Heart left ventricle (tissue), 16 donors: ENCODE measurements around the gene GUCY2C. TPM values are rescaled to one million over a fixed set of nuclear protein-coding genes. Genes with fewer than 3 reads are reported as not detected.

Experiments used
- ATAC-seq, 4 donors: fragments of 200-7000 bp; cut with Tn5 transposase; one replicate each; pipeline ENCODE4 v1.9.1; 2020 to 2022; ENCODE audit warnings: moderate library complexity in 4 of 4, mild to moderate bottlenecking in 3 of 4, moderate number of reproducible peaks in 1 of 4
- DNase-seq, 5 donors: peaks; one replicate each; pipeline ENCODE4 v3.0.0-alpha.2; 2020
- H3K27ac ChIP-seq, 12 donors: fragments of 200-600 bp; sonication (generic) in 4 of 12; one replicate each; pipeline versions ENCODE4 v1.5.0 to v1.8.0; 2016 to 2022; ENCODE audit warnings: mild to moderate bottlenecking in 2 of 12
- H3K27me3 ChIP-seq, 9 donors: fragments of 200-600 bp; sonication (generic) in 2 of 9; one replicate each; pipeline versions ENCODE4 v1.5.1 to v1.8.0; 2016 to 2022; ENCODE audit warnings: mild to moderate bottlenecking in 3 of 9
- H3K36me3 ChIP-seq, 9 donors: fragments of 200-600 bp; sonication (generic) in 2 of 9; one replicate each; pipeline versions ENCODE4 v1.5.0 to v1.8.0; 2018 to 2022; ENCODE audit warnings: mild to moderate bottlenecking in 2 of 9
- H3K4me1 ChIP-seq, 12 donors: fragments of 200-600 bp; sonication (generic) in 4 of 12; one replicate each; pipeline versions ENCODE4 v1.5.0 to v1.8.0; 2016 to 2022; ENCODE audit warnings: mild to moderate bottlenecking in 3 of 12
- H3K4me3 ChIP-seq, 12 donors: fragments of 200-600 bp; sonication (generic) in 4 of 12; one replicate each; pipeline versions ENCODE4 v1.5.0 to v1.8.0; 2017 to 2022; ENCODE audit warnings: mild to moderate bottlenecking in 9 of 12, moderate library complexity in 4 of 12
- H3K9me3 ChIP-seq, 12 donors: fragments of 200-600 bp; sonication (generic) in 4 of 12; one replicate each; pipeline versions ENCODE4 v1.5.0 to v1.8.0; 2016 to 2022; ENCODE audit warnings: mild to moderate bottlenecking in 1 of 12
- CTCF ChIP-seq, 12 donors: fragments of 200-600 bp; sonication (generic) in 4 of 12; IDR thresholded peaks; one replicate each; pipeline versions ENCODE4 v1.5.0 to v1.8.0; 2018 to 2022; ENCODE audit warnings: antibody characterized with exemption in 12 of 12, mild to moderate bottlenecking in 5 of 12
- POLR2A ChIP-seq, 2 donors: fragments of 450-650 bp; IDR thresholded peaks; one replicate each; pipeline ENCODE4 v1.6.1; 2017; ENCODE audit warnings: antibody characterized with exemption in 2 of 2, mild to moderate bottlenecking in 2 of 2, moderate library complexity in 2 of 2
- WGBS, 4 donors: extraction: QIAGEN DNeasy Blood & Tissue Kit in 2 of 4; methylation state at CpG; one replicate each; pipeline versions ENCODE4 v1.1.5 to v1.1.7; 2013 to 2018; 5-methylcytosine and 5-hydroxymethylcytosine counted together
- intact Hi-C, 10 donors: fragments of 100-400 bp; cut with DNase I; formaldehyde crosslinking; loops; one replicate each; pipeline versions ENCODE4 v1.11.1 to v1.14.2; 2022
- polyA plus RNA-seq, 2 donors: library from polyadenylated mRNA; stranded (reverse); fragments of 200-250 nt; gene quantifications; one replicate each; pipeline ENCODE4 v1.2.3, GENCODE V29; 2013
- total RNA-seq, 9 donors: library from RNA; depleted of rRNA in 2 of 9; stranded (reverse); fragments of >200 nt in 2 of 9; fragmentation: NEBNext Ultra II Directional in 3 of 9; extraction: Animal tissue kit (Norgen Biotek cat#: 25700) in 3 of 9; gene quantifications; one replicate each; pipeline versions ENCODE4 v1.1.0 to v1.2.4, GENCODE V29; 2016 to 2023
- donor health status: ischemic (EF 13 %, LVEDD 7.1; RV severe dilation, severe dysfunction).
- donor health status: healthy with polysubstance abuse.
- donor health status: DM: no; HTN: yes; CAD: no.
- donor health status: DM: no; HTN: no; CAD: no.
- donor health status: ischemic (EF 25% LVEDD 6.9; RV normal size, moderate dysfunction).
- donor health status: ischemic (EF 25% LVEDD 5.7; RV mildly dilated, moderate dysfunction).
- donor health status: healthy.
- donor health status: DM: yes; HTN: yes; CAD: no.
- donor health status: ischemic (EF 35%, LVEDD 5.7; RV mildly dilated, moderate dysfunction).
- donor health status: nonischemic (EF 11% LVEDD 7.7; RV severe dilation, severe dysfunction).
- donor health status: DM: yes; HTN: yes; CAD: no.
- donor health status: PGD.
- donor health status: ischemic (EF 29% LVEDD 5.4; RV normal size, mild dysfunction).
- donor health status: nonischemic (EF 23%, LVEDD 6.1; RV moderate dilation, normal function).

GUCY2C gene
- total and polyA plus RNA-seq, 11 donors, result 0.03 to 0.15 TPM; not detected in 9

GRCh38 chr12:14656846-14657245 lies 39.6 kb downstream of the GUCY2C start:
- intact Hi-C loops, result no loop called here
- no peaks in the 10 kb centered on the region for H3K36me3 ChIP-seq
- ATAC-seq, result no peak
- no peaks in the 10 kb centered on the region for H3K9me3 ChIP-seq
- H3K27me3 ChIP-seq, result no peaks in the 10 kb centered on the region
- H3K4me3 ChIP-seq, result no peak overlapping the region
- TF ChIP-seq CTCF (IDR thresholded peaks at IDR 0.05), result no peak
- TF ChIP-seq POLR2A (IDR thresholded peaks at IDR 0.05), result no peak
- no peaks in the 10 kb centered on the region for H3K4me1 ChIP-seq
- 90 to 95% (median 90%) methylated on average over 9 of the region's 9 CpGs for WGBS, 4 donors
- H3K27ac ChIP-seq, result no peak overlapping the region
- DNase-seq, result no peak

- Histone ChIP-seq H3K27me3 (no peaks in the 10 kb centered on the region), H3K4me3 (no peak overlapping the region), H3K9me3 (no peaks in the 10 kb centered on the region), H3K36me3 (no peaks in the 10 kb centered on the region), H3K27ac (no peak overlapping the region), H3K4me1 (no peaks in the 10 kb centered on the region)
- no peak for DNase-seq
- intact Hi-C loops, result no loop called here
- ATAC-seq, result no peak
- TF ChIP-seq CTCF (IDR thresholded peaks at IDR 0.05) (no peak), POLR2A (IDR thresholded peaks at IDR 0.05) (no peak)
- WGBS, 4 donors, result 87 to 100% (median 94%) methylated on average over 1 of the region's 1 CpG
Observed at GRCh38 chr12:14655284-14655683, 41.1 kb downstream of the GUCY2C start.

- Histone ChIP-seq H3K36me3 (no peaks in the 10 kb centered on the region), H3K27ac (no peak overlapping the region), H3K27me3 (no peaks in the 10 kb centered on the region), H3K4me1 (no peaks in the 10 kb centered on the region), H3K9me3 (no peaks in the 10 kb centered on the region), H3K4me3 (no peak overlapping the region)
- ATAC-seq, result no peak
- TF ChIP-seq POLR2A (IDR thresholded peaks at IDR 0.05) (no peak), CTCF (IDR thresholded peaks at IDR 0.05) (no peak)
- intact Hi-C loops, result no loop called here
- DNase-seq, result no peak
Observed at GRCh38 chr12:14654842-14655241, 41.6 kb downstream of the GUCY2C start.

- 87 to 93% (median 89%) methylated on average over 4 of the region's 4 CpGs for WGBS, 4 donors
- Histone ChIP-seq H3K4me1 (no peaks in the 10 kb centered on the region), H3K36me3 (no peaks in the 10 kb centered on the region), H3K27ac (no peak overlapping the region), H3K27me3 (no peaks in the 10 kb centered on the region), H3K4me3 (no peak overlapping the region), H3K9me3 (no peaks in the 10 kb centered on the region)
- ATAC-seq, result no peak
- intact Hi-C loops, result no loop called here
- TF ChIP-seq POLR2A (IDR thresholded peaks at IDR 0.05) (no peak), CTCF (IDR thresholded peaks at IDR 0.05) (no peak)
- no peak for DNase-seq
Observed at GRCh38 chr12:14654416-14654815, 42.0 kb downstream of the GUCY2C start.
